Lung microvascular endothelial cell (primary cell): ENCODE measurements around the gene STK24. TPM values are rescaled to one million over a fixed set of nuclear protein-coding genes. Genes with fewer than 3 reads are reported as not detected.

Experiments
- DNase-seq, 2 donors: peaks; one replicate each; pipeline versions ENCODE4 v3.0.0 to v3.0.0-alpha.2; 2010; ENCODE audit warnings: low read depth in 2 of 2
- total RNA-seq: library from RNA; depleted of rRNA; stranded (reverse); fragments of >200 nt; gene quantifications from 2 replicates; pipeline ENCODE4 v1.2.1, GENCODE V29; 2014

STK24 gene
- total RNA-seq, 1 donor from 2014 or later, result 23.2 TPM

DNA sequence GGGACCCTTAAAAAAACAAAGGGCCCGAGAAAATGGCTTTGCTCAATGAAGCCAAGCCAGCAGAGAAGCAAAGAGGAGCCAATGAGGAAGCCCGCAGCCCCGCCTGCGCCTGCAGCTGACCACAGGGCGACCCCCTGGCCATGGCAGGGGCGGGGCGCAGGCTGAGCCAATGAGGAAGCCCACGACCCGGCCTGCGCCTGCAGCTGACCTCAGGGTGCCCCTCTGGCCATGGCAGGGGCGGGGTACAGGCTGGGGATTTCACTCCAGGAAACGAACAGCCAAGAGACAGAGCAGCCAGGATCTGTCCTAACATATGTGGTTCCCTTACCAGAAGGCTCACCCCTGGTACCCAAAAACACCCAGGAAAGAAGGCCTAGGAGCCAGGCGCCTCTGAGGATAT, 101.4 kb downstream of the STK24 start:
- DNase-seq, result peak in 1 of 2 donors; percentile 59

DNA sequence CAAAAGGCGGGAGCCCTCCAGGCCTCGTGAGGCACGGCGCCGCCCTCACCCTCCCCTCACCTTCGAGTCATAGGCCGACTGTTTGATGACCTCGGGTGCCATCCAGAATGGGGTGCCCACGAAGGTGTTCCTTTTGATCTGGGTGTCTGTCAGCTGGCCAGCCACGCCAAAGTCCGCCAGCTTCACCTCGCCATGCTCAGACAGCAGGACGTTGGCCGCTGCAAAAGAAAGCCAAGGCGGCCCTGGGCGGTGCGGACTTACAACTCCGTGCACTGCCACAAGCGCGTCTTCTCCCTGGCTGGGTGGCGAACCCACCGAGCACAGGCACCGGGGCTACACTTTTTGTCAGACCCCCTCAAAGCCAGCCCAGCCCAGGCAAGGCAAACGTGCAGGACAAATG, 102.1 kb downstream of the STK24 start:
- no peak for DNase-seq

DNA sequence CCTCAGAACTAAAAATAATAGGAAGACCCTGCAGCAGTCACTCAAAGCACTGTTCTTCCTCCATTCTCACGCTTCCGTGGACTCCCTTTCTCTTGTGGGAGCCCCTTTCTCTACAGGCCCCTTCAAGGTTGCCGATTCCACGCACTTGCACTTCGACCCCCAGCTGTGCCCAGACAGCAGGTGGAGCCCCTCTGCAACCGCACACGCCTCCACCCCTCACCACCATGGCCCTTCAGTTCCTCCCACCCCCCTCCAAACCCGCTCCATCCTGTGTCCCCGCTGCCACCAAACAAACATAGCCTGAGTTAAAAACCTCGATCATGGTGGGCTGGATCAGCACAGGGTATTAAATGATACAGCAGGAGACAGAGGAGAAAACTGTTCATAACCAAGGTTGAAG, 102.6 kb downstream of the STK24 start:
- no peak for DNase-seq

DNA sequence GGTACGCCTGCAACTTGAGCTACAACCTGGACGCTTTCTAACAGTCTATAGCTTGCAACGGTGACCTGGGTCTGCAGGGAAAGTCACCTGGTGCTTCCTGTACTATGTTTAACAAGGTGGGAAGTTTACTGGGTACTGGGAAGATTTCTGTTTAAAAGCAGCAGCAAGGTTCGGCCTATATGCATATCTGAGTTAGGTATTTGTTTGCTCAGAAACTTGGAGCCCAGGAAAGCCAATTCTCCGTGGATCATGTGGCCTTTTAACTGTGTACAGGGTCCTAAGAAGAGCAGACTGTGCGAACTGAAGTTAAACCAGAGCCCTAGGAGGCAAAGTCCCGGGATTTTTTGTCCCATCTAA, 103.1 kb downstream of the STK24 start:
- DNase-seq, result no peak

DNA sequence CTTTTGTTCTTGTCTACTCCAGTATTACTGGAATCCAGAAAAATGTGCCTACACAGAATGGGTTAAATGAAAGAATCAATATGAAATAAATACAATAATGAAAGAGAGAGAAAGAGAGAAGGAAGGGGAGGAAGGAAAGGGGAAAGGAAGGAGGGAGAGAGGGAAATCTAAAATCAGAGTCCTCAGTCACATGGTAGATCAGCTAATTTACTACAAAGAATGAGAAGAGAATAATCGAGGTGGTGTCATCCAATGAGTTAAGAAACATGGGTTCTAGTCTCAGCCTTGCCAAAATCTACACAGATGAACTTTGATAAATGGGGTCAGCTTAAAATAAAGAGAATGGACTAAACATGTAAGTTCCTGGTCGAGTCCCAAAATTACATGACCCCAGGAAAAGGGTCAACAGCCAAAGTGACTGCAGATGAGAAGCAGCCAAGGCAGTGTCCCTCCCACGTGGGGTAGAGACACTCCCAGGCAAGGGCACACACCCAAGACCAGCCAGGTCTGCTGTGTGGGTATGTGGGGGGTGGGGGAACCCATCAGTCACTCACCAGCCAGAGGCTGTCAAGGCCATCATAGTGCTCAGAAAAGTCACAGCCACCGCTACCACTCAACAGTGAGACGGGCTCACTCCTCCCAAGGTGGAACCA, 103.6 kb downstream of the STK24 start:
- no peak for DNase-seq

DNA sequence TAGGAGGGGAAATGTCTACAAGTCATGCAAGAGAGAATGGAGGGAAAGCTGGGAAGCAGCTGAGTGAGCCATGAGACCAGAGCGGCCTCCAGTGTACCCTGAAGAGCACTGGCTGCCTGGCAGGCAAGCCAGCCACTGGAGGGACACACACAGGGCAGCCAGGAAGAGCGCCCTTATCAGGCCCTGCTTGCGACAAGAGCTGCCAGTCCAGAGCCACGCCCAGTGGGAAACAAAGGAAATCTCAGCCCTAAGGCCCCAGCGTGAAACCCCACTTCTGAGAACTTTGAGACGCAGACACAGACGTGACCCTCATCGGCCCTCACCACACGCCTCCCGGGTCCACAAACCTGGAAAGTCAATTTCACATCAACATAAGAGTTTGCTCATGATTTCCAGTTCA, 105.0 kb downstream of the STK24 start:
- DNase-seq, result no peak

DNA sequence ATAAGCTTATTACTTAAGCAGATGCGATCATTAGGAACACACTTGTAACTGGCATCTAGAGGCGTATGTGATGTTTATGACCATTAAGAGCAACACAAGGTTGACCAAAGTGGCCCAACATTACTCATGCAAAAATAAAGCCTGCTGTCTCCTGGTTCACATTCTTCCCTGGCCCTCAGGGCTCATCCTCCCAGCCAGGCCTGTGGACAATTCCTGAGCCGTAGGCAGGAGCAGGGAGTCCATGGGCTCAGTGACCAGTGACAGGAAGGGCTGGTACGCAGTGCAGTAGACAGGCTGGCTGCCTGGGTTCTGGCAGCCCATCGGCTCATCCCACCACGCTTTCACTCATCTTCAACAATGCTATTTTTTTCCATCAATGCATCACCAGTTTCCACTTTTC, 106.0 kb downstream of the STK24 start:
- DNase-seq, result no peak

DNA sequence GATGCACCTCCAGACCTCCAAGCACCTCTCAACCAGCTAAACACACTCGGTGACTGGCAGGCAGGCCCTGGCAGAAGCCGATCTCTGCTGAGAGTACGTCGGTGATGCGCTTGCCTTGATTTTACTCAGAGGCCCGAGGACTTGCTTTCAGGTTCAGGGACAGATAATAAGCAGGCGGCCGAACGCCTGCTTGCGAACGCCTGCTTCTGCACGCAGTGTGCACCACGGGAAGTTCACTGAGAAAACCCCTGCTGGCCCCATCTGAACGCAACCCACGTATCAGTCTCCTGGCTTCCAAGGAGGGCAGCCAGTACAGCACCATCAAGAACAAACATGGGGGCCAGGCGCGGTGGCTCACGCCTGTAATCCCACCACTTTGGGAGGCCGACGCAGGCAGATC, 108.0 kb downstream of the STK24 start:
- DNase-seq, result no peak

DNA sequence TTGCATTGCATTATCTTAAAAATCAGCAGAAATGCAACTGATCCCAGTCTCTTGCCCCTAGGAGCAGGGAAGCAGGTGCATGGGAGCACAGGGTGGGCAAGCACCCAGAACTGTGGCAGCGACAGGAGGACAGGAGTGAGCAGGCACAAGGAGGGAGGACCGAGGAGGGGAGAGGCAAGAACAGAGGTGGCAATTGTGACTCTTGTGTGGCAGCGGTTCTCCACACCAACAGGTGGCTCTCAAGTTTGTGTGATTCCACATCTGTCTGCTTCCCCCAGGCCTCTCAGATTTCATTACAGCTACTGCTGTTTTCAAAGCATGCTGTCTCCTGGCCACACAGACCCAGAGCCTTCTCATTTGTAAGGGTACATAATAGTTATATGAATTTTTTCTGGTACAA, 108.5 kb downstream of the STK24 start:
- no peak for DNase-seq

DNA sequence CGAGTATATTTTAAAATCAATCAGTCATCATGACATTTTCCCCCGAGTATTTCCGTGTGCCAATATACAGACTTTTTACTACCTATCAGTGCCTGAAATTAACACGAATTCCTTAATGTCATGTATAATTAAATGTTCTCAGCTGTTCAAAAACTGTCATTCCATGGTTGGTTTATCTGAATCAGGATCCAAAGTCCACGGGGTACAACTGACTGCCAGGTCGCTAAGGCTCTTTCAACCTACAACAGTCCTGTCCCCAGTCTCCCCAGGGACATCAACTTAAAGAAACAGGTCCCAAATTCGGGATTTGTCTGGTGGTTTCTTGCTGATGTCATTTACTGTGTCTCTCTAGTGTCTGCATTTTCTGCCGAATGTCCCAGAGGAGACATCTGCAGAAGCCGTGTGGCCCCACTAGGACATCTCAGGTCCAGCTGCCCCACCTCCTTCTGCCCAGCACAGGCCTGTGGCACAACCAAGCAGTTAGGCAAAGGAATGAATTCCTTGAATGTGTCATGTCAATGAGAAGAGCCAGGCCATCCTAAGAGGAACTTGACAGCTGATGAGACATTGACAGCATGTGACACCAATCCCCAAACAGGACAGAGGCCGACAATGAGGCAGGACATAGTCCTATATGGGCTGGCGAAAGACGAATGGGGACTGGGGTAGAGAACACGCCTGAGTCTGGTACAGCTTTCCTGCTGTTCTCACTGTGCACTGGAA, 109.5 kb downstream of the STK24 start:
- DNase-seq, result no peak

DNA sequence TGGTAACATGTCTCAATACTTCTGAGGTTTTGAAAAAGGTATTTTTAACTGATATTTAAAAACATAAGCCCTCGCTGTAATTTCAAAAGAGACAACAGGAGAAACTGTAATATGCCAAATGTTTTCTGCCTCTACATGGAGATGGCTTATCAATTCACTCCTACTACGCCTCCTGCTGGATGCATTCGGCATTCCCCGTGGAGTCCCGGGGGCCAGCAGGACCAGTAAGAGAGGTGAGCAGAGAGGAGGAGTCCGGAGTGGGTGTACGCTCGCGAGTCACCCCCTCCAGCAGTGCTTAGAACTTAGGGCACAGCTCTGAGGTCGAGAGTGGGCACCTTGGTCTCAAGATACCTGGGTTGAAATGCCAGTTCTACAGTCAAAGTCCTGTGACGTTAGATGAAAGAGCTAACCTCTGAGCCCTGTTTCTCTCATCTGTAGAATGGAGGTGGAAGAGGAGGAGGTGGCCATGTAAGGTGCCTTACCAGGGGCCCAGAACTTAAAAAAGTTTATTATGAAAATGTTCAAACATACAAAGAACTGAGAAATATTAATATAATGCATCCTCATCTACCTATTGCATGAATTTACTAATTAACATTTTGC, 110.2 kb downstream of the STK24 start:
- peak; percentile 66 to 74 for DNase-seq

DNA sequence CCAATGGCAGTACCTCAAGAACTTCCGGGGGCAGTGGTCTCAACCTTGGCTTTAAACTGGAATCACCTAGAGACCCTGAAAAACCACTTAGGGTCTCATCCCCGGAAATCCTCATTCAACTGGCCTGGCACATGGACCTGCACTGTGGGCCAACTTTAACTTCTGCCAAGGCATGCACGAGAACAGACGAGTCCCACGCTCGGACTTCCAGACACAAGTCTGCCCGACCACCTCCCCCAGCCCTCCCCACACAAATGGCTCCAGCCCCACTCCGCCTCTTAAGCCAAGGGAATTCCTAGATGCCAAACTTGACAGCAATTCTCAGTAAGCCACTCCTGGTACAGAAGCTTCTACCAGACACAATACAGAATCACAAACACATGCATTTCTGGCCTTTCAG, 114.0 kb downstream of the STK24 start:
- no peak for DNase-seq

DNA sequence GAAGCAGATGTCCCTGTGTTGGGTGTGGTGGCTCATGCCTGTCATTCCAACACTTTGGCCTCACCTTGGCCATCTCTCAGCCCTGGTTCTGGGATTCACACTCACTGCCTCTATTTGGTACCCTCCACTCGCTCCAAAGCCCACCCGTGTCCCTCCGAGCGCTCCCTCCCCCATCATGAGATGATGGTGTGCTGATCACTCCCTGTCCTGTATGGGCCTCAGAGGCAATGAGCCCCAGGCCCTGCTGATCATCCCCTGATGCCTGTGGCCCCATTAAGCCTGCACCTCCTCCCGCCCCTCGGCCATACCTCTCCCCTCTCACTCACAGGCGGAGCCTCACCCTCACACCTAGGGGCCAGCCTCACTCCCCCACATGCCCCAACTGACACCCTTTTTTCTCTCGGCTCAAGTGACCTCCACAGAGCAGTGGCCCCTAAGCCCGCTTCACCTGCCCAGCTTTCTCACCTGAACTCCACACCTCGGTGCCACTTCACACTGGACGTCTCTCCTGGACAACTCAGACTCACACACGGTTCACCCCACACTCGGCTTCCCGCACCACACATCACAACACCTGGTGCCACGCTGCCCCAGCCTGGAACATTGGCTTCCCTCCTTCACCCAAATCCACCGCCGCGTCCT, 114.5 kb downstream of the STK24 start:
- DNase-seq, result no peak

DNA sequence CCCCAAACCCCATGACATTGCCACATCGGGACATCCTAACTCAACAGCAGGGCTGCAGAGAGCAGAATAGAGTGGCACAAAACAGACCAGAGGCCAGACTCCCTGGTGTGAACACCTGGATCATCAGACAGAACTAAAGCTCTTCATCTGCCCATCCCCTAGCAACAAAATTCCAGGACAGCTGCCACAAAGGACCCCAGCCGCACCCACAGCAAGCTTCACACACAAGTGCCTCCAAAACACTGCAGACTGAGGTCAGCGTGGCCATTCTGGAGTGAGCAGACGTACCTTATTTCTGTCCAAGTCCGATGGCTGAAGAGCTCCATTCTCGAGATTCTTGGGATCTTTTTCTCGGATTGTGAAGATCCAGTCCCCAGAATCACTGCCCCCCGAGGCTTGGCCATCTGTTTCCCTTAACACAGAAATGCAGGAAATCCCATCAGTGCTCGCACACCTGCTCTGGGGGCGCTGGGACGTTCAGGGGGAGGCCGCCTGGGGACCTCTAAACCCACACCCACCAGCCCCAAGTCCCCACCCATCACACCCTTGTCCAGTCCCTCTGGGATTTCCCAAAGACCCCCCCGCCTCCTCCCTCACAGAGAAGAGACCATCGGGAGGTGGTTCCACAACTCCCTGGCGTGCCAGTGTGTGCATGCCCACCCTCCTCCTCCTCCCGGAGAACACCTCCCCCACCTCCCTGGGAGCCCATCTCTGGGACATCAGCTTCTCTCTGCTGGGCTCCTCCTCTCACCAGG, 115.2 kb downstream of the STK24 start:
- DNase-seq, result no peak

DNA sequence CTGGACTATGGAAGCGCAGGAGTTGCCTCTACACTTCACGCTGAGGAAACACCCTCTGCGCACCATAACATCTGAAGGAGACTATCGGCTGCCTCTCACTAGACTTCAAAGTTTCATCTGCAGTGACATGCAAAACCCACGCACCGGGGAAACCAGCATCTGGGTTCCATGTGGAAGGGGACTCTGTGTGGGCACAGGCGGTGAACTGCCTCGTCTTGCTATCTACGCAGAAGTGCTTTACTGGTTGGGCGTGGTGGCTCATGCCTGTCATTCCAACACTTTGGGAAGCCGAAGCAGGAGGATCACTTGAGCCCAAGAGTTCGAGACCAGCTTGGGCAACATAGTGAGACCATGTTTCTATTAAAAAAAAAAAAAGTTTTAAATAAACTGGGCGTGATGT, 116.4 kb downstream of the STK24 start:
- no peak for DNase-seq

DNA sequence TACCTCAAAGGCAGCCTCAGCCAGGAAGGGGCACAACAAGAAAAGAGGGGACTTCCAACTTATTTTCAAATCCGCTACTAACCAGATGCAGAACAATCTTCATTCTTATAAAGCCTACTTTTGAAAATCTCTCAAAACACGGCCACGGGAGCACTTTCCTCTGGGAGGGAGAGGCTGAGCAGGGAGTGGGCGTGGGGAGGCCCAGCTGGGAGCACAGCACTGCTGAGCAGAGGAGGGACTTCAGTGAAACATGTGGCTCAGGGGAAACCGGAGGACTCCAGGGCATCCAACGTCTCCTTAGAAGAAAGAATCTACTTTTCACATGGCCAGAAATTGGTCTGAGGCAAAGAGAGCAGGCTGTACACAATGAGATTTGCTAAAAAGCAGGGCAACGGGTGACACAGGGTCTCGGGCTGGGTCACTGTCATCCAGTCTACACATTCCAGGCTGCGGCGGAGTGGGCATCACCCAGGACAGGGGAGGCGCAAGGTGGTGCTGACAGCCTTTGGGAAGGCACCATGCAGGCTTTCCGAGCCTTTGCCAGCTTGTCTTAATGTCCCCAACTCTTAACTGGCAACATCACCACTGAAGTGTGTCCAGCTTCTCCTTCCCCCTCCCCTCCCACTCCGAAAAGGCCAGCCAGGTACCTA, 117.1 kb downstream of the STK24 start:
- DNase-seq, result no peak

DNA sequence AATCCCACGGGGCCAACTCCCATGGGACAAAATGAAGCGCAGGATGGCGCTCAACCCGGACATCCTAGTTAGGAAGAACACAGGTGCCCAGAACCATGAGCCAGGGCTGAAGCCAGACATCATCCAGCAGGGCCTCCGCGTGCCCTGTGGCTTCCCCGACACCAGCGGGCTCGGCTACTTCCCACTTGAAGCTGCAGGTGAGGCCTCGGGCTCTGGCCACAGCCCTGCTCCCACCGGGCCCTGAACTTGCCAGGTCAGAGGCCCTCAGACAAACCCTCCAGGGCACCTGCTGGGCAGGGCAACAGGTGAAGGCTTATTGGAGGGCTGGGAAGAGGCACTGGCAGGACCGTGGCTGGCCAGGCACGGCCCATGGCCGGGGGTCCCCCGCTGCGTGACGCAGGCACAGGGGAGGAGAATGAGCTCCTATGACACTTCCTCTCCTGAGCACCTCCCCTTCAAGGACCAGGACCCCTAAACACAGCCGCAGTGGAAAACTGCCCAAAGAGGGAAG, 117.7 kb downstream of the STK24 start:
- no peak for DNase-seq

DNA sequence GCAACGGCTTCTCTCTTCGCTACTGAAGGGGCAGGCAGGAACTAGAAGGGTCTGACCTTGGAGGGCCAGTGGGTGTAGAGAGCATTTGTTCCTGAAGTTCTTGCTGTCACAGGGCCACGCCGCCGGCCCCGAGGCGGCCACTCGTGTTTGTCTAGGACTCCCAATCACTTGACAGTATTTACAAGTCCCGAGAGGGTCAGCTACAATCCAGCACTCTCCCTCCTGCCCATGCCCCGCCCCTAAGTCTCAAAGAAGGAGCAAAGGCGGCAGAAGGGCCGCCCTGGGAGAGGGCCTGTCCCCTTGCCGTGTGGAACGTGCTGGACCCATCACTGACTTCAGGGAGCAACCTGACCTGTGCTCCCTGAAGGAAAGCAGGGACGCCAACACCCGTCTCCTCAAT, 118.5 kb downstream of the STK24 start:
- DNase-seq, result no peak

DNA sequence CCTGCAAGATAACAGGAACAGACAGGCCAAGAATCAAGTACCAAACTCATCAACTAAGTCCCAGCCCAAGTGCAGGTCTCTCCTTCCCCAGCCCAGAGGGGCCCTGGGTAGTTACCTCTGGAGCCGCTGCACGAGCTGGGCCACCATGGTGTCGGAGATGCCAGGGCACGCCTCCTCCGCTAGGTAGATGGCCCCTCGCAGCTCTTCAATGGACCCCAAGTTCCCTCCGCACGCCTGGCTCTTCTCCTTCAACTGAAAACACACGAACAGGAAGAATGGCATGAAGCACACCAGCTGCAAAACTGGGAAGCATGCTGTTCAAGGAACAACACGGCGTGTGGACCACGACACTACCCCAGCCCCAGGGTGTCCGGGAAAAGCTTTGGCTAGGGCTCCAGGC, 119.9 kb downstream of the STK24 start:
- DNase-seq, result no peak

DNA sequence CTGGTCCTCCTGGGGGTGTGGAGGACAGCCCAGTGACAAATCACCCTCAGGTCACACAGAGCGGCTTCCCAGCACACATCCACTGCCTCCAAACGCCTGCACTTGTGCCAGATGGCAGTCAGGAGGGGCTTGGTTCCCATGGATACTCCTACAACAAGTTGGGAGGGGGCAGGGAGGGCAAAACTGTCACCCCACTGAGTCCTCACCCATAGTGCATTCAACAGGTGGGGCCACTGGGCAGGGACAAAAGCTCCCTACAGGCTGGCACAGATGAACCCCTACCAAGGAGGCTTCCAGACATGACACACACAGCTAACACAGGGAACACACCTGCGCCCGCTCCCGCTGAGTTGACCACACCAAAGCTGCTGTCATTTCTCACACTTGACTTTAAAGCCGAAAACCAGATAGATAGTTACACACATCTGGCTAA, 120.5 kb downstream of the STK24 start:
- no peak for DNase-seq

DNA sequence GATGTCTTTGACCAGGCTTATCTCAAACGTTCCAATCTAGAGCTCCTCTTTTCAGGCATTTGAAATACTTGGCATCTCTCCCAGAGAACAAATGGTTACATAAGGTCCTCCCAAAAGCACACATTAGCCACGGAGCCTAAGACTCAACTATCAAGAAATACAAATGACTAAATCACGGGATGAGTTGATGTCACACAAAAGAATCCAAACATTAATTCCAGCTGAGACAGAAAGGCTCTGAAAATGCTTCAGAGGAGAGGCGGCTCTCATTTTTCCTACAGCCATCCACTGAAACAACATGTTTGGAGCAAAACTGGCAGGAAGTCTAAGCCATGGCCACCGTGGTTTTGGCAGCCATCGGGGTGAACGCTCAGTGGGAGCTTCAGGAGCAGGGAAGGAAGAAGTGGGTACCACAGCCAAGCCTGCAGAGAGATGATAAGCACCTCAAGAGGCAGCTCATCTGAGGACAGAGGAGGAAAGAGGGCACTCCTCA, 122.5 kb downstream of the STK24 start:
- peak; percentile 39 to 48 for DNase-seq
